Mesendoderm (in vitro differentiated cells): ENCODE results near the gene SELPLG.

ENCODE experiments used
- DNase-seq: peaks from one replicate; pipeline ENCODE4 v3.0.0; 2013
- H2AK5ac ChIP-seq: 2 replicates; pipeline ENCODE4 v1.6.1; 2013; ENCODE audit warnings: low read length, inconsistent platforms
- H2BK120ac ChIP-seq: 2 replicates; pipeline ENCODE4 v1.6.1; 2013; ENCODE audit warnings: low read depth, mild to moderate bottlenecking, low read length, moderate library complexity, mixed read lengths
- H2BK15ac ChIP-seq: replicated peaks from 2 replicates; pipeline ENCODE4 v1.6.1; 2013; ENCODE audit warnings: low read depth, mild to moderate bottlenecking, moderate library complexity
- H2BK5ac ChIP-seq: 2 replicates; pipeline ENCODE4 v1.6.1; 2013; ENCODE audit warnings: low read length, inconsistent platforms
- H3K18ac ChIP-seq: 2 replicates; pipeline ENCODE4 v1.6.1; 2013; ENCODE audit warnings: mild to moderate bottlenecking, low read length, mixed read lengths
- H3K23ac ChIP-seq: one replicate; pipeline ENCODE4 v1.6.1; 2013; ENCODE audit warnings: low read length
- H3K27ac ChIP-seq: 2 replicates; pipeline ENCODE4 v1.5.1; 2013; ENCODE audit warnings: low read depth, mild to moderate bottlenecking, inconsistent platforms, low read length, moderate library complexity
- H3K27me3 ChIP-seq: 2 replicates; pipeline ENCODE4 v1.6.1; 2013; ENCODE audit warnings: low read length, control low read depth, mild to moderate bottlenecking, inconsistent platforms; ENCODE audit not compliant: insufficient read depth, poor library complexity
- H3K36me3 ChIP-seq: 2 replicates; pipeline ENCODE4 v1.6.1; 2013; ENCODE audit warnings: low read length, inconsistent platforms; ENCODE audit not compliant: control insufficient read depth, insufficient read depth
- H3K4ac ChIP-seq: one replicate; pipeline ENCODE4 v1.6.1; 2013; ENCODE audit warnings: low read depth, mild to moderate bottlenecking, low read length, moderate library complexity
- H3K4me1 ChIP-seq: 2 replicates; pipeline ENCODE4 v1.6.1; 2013; ENCODE audit warnings: low read depth, low read length, inconsistent platforms; ENCODE audit not compliant: control insufficient read depth
- H3K4me2 ChIP-seq: 2 replicates; pipeline ENCODE4 v1.6.1; 2013; ENCODE audit warnings: low read length
- H3K4me3 ChIP-seq: 2 replicates; pipeline ENCODE4 v1.5.1; 2013; ENCODE audit warnings: mild to moderate bottlenecking, low read length
- H3K56ac ChIP-seq: one replicate; pipeline ENCODE4 v1.6.1; 2013; ENCODE audit warnings: low read length
- H3K79me1 ChIP-seq: 2 replicates; pipeline ENCODE4 v1.6.1; 2013; ENCODE audit warnings: low read length, inconsistent platforms
- H3K79me2 ChIP-seq: 2 replicates; pipeline ENCODE4 v1.6.1; 2013; ENCODE audit warnings: mild to moderate bottlenecking, low read length; ENCODE audit not compliant: control insufficient read depth, insufficient read depth
- H3K9ac ChIP-seq: 2 replicates; pipeline ENCODE4 v1.6.1; 2013; ENCODE audit warnings: low read length, inconsistent platforms
- H4K5ac ChIP-seq: one replicate; pipeline ENCODE4 v1.6.1; 2013; ENCODE audit warnings: low read length
- H4K8ac ChIP-seq: one replicate; pipeline ENCODE4 v1.6.1; 2013; ENCODE audit warnings: low read depth, mild to moderate bottlenecking, control low read depth, low read length, moderate library complexity
- WGBS: extraction: QIAGEN DNeasy Blood & Tissue Kit; methylation state at CpG from one replicate; pipeline ENCODE4 v1.1.7; 2013; ENCODE audit warnings: low lambda C conversion rate, missing lambda C conversion rate; ENCODE audit not compliant: insufficient coverage; ENCODE audit errors: extremely low coverage; 5-methylcytosine and 5-hydroxymethylcytosine counted together

The SELPLG gene

GRCh38 chr12:108676707-108677106, 43.0 kb upstream of the SELPLG start:
- Histone ChIP-seq H2AK5ac (no peak overlapping the region), H3K56ac (no peak overlapping the region), H3K79me2 (peaks cover 2% of the 10 kb centered on the region), H2BK15ac (no peak overlapping the region), H3K4ac (no peak overlapping the region), H3K9ac (no peak overlapping the region), H3K27ac (no peak overlapping the region), H2BK5ac (no peak overlapping the region), H3K79me1 (peaks cover 10% of the 10 kb centered on the region), H2BK120ac (no peak overlapping the region), H3K4me2 (no peak overlapping the region), H3K23ac (no peak overlapping the region), H3K4me3 (no peak overlapping the region), H3K36me3 (peaks cover 5% of the 10 kb centered on the region), H3K4me1 (no peaks in the 10 kb centered on the region), H4K8ac (no peak overlapping the region), H3K27me3 (no peaks in the 10 kb centered on the region), H4K5ac (no peak overlapping the region), H3K18ac (no peak overlapping the region)
- no CpG with 5 or more reads among the region's 5 CpGs for WGBS
- no peak for DNase-seq

- no peaks in the 10 kb centered on the region for H3K4me1 ChIP-seq
- WGBS: no CpG with 5 or more reads among the region's 4 CpGs
- H3K27ac ChIP-seq: no peak overlapping the region
- no peak overlapping the region for H3K4ac ChIP-seq
- H3K4me3 ChIP-seq: no peak overlapping the region
- H3K36me3 ChIP-seq: peaks cover 5% of the 10 kb centered on the region
- H2BK15ac ChIP-seq: no peak overlapping the region
- H2BK5ac ChIP-seq: no peak overlapping the region
- H3K9ac ChIP-seq: no peak overlapping the region
- H4K5ac ChIP-seq: no peak overlapping the region
- peaks cover 2% of the 10 kb centered on the region for H3K79me2 ChIP-seq
- no peak overlapping the region for H3K18ac ChIP-seq
- no peak overlapping the region for H3K23ac ChIP-seq
- H2BK120ac ChIP-seq: no peak overlapping the region
- DNase-seq: no peak
- H3K56ac ChIP-seq: no peak overlapping the region
- H3K79me1 ChIP-seq: peaks cover 10% of the 10 kb centered on the region
- H2AK5ac ChIP-seq: no peak overlapping the region
- H3K27me3 ChIP-seq: no peaks in the 10 kb centered on the region
- no peak overlapping the region for H4K8ac ChIP-seq
- H3K4me2 ChIP-seq: no peak overlapping the region
These were observed 42.1 kb upstream of the SELPLG start for GRCh38 chr12:108675792-108676191.

GRCh38 chr12:108672054-108672453, 38.4 kb upstream of the SELPLG start:
- peaks cover 3% of the 10 kb centered on the region for H3K36me3 ChIP-seq
- H3K9ac ChIP-seq: no peak overlapping the region
- H4K8ac ChIP-seq: no peak overlapping the region
- no peak overlapping the region for H3K4ac ChIP-seq
- no peak overlapping the region for H2AK5ac ChIP-seq
- peaks cover 5% of the 10 kb centered on the region for H3K79me1 ChIP-seq
- no peak overlapping the region for H4K5ac ChIP-seq
- no peak overlapping the region for H2BK5ac ChIP-seq
- no peak overlapping the region for H3K4me2 ChIP-seq
- H3K79me2 ChIP-seq: peaks cover 3% of the 10 kb centered on the region
- no peak for DNase-seq
- no peak overlapping the region for H3K18ac ChIP-seq
- H3K23ac ChIP-seq: no peak overlapping the region
- H3K4me3 ChIP-seq: no peak overlapping the region
- no peaks in the 10 kb centered on the region for H3K4me1 ChIP-seq
- no peaks in the 10 kb centered on the region for H3K27me3 ChIP-seq
- WGBS: 100% methylated on average over 2 of the region's 3 CpGs
- no peak overlapping the region for H3K56ac ChIP-seq
- H2BK120ac ChIP-seq: no peak overlapping the region
- no peak overlapping the region for H3K27ac ChIP-seq
- H2BK15ac ChIP-seq: no peak overlapping the region

GRCh38 chr12:108671110-108671509, 37.4 kb upstream of the SELPLG start:
- Histone ChIP-seq H3K18ac (no peak overlapping the region), H2BK5ac (no peak overlapping the region), H3K9ac (no peak overlapping the region), H3K27ac (no peak overlapping the region), H2BK120ac (no peak overlapping the region), H3K36me3 (peaks cover 3% of the 10 kb centered on the region), H2BK15ac (no peak overlapping the region), H3K27me3 (no peaks in the 10 kb centered on the region), H3K4me3 (no peak overlapping the region), H3K79me2 (peaks cover 3% of the 10 kb centered on the region), H3K4ac (no peak overlapping the region), H3K79me1 (peaks cover 8% of the 10 kb centered on the region), H3K4me2 (no peak overlapping the region), H4K5ac (no peak overlapping the region), H4K8ac (no peak overlapping the region), H3K4me1 (no peaks in the 10 kb centered on the region), H3K23ac (no peak overlapping the region), H3K56ac (peak overlapping the region; percentile 58), H2AK5ac (no peak overlapping the region)
- WGBS: no CpG with 5 or more reads among the region's 3 CpGs
- no peak for DNase-seq

- H3K79me1 ChIP-seq: peaks cover 6% of the 10 kb centered on the region
- no peak overlapping the region for H2AK5ac ChIP-seq
- H4K8ac ChIP-seq: no peak overlapping the region
- no peak overlapping the region for H3K18ac ChIP-seq
- H2BK15ac ChIP-seq: no peak overlapping the region
- no peak overlapping the region for H3K27ac ChIP-seq
- no peak overlapping the region for H3K56ac ChIP-seq
- peaks cover 3% of the 10 kb centered on the region for H3K79me2 ChIP-seq
- H2BK5ac ChIP-seq: no peak overlapping the region
- H2BK120ac ChIP-seq: no peak overlapping the region
- no peak overlapping the region for H3K4me2 ChIP-seq
- H3K9ac ChIP-seq: no peak overlapping the region
- no peak overlapping the region for H4K5ac ChIP-seq
- no peaks in the 10 kb centered on the region for H3K4me1 ChIP-seq
- no peaks in the 10 kb centered on the region for H3K27me3 ChIP-seq
- no CpG with 5 or more reads among the region's 7 CpGs for WGBS
- no peak overlapping the region for H3K4ac ChIP-seq
- no peak for DNase-seq
- peaks cover 3% of the 10 kb centered on the region for H3K36me3 ChIP-seq
- no peak overlapping the region for H3K23ac ChIP-seq
- H3K4me3 ChIP-seq: no peak overlapping the region
These were observed 36.5 kb upstream of the SELPLG start for GRCh38 chr12:108670066-108670631.

GRCh38 chr12:108668542-108668941, 34.8 kb upstream of the SELPLG start:
- no peak overlapping the region for H3K18ac ChIP-seq
- H3K9ac ChIP-seq: no peak overlapping the region
- H3K4me1 ChIP-seq: no peaks in the 10 kb centered on the region
- no peak overlapping the region for H3K27ac ChIP-seq
- peaks cover 3% of the 10 kb centered on the region for H3K36me3 ChIP-seq
- H4K8ac ChIP-seq: no peak overlapping the region
- H2BK120ac ChIP-seq: no peak overlapping the region
- no peak overlapping the region for H2AK5ac ChIP-seq
- H3K79me2 ChIP-seq: peaks cover 3% of the 10 kb centered on the region
- H4K5ac ChIP-seq: no peak overlapping the region
- no peak overlapping the region for H3K4me2 ChIP-seq
- H2BK15ac ChIP-seq: no peak overlapping the region
- H3K56ac ChIP-seq: no peak overlapping the region
- H3K23ac ChIP-seq: no peak overlapping the region
- H3K79me1 ChIP-seq: peaks cover 6% of the 10 kb centered on the region
- H3K4ac ChIP-seq: no peak overlapping the region
- H3K27me3 ChIP-seq: no peaks in the 10 kb centered on the region
- no peak for DNase-seq
- no peak overlapping the region for H3K4me3 ChIP-seq
- H2BK5ac ChIP-seq: no peak overlapping the region
- no CpG with 5 or more reads among the region's 1 CpG for WGBS
